K562 (cell line): ENCODE measurements around the gene TMCC1. TPM values are rescaled to one million over a fixed set of nuclear protein-coding genes. Genes with fewer than 3 reads are reported as not detected.

Experiments
- ARID1B ChIP-seq: fragments of 450-650 bp; IDR thresholded peaks from 2 replicates; pipeline ENCODE4 v1.6.1; 2016; ENCODE audit warnings: antibody characterized with exemption, mild to moderate bottlenecking, inconsistent platforms
- MTA1 ChIP-seq: fragments of 450-650 bp; IDR thresholded peaks from 2 replicates; pipeline ENCODE4 v1.6.1; 2017; ENCODE audit warnings: borderline replicate concordance
- NCOA1 ChIP-seq: fragments of 450-650 bp; IDR thresholded peaks from 2 replicates; pipeline ENCODE4 v1.6.1; 2016; ENCODE audit warnings: low read depth
- NFXL1 ChIP-seq: fragments of 450-650 bp; formaldehyde crosslinking; IDR thresholded peaks from 2 replicates; pipeline ENCODE4 v1.4.0; 2021; ENCODE audit warnings: mild to moderate bottlenecking
- POLR2B ChIP-seq: fragments of 450-650 bp; IDR thresholded peaks from 2 replicates; pipeline ENCODE4 v1.6.1; 2018; ENCODE audit warnings: low read depth; ENCODE audit not compliant: partially characterized antibody
- PRMT5 ChIP-seq: sonication (generic); formaldehyde crosslinking; IDR thresholded peaks from 2 replicates; pipeline ENCODE4 v1.5.0; 2020; ENCODE audit warnings: missing genetic modification reagents
- PTTG1 ChIP-seq: fragments of 450-650 bp; IDR thresholded peaks from 2 replicates; pipeline ENCODE4 v1.6.1; 2016; ENCODE audit warnings: low read depth, mild to moderate bottlenecking, missing genetic modification characterization, missing compliant biosample characterization
- SIRT6 ChIP-seq: IDR thresholded peaks from one replicate; pipeline ENCODE4 v1.6.1; 2012; ENCODE audit warnings: low read depth, mild to moderate bottlenecking, control low read depth, inconsistent platforms, low read length, moderate library complexity
- SMARCA4 ChIP-seq: fragments of 450-650 bp; IDR thresholded peaks from 2 replicates; pipeline ENCODE4 v1.6.1; 2016
- polyA plus RNA-seq, 8 experiments: library from polyadenylated mRNA; depleted of rRNA in 4 of 8; stranded (reverse) in 5 of 8; unstranded in 3 of 8; fragments of >200 nt; fragmentation: Nextera tagmentation in 2 of 8; fragmentation: Illumina TruSeq in 1 of 8; extraction: Ambion mirVana in 2 of 8; extraction: Trizol in 1 of 8; gene quantifications; 2 replicates each; pipeline versions ENCODE4 v1.2.1 to v1.2.3, GENCODE V29; 2011 to 2014; ENCODE audit warnings: inconsistent platforms in 1 of 8, missing spikeins in 1 of 8
- total RNA-seq, 7 experiments: library from RNA; depleted of rRNA in 6 of 7; stranded (reverse); fragments of >200 nt in 6 of 7; fragmentation: Illumina TruSeq in 2 of 7; extraction: Trizol in 2 of 7; gene quantifications; 2 replicates each; pipeline versions ENCODE4 v1.2.1 to v1.2.3, GENCODE V29; 2011 to 2021; ENCODE audit warnings: low replicate concordance in 1 of 7
- TF ChIP-seq, protein P1 (sequence below): fragments of 450-650 bp; formaldehyde crosslinking; conservative IDR thresholded peaks from 2 replicates; pipeline ENCODE4 v1.4.0; 2022; ENCODE audit warnings: mild to moderate bottlenecking, missing genetic modification characterization
- TF ChIP-seq, protein P2 (sequence below), 2 experiments: fragments of 450-650 bp in 1 of 2; sonication (generic) in 1 of 2; formaldehyde crosslinking in 1 of 2; IDR thresholded peaks; 2 replicates each; pipeline versions ENCODE4 v1.7.1 to v1.9.0; 2016 to 2022; ENCODE audit warnings: inconsistent platforms in 1 of 2, mild to moderate bottlenecking in 1 of 2, missing genetic modification reagents in 1 of 2
- TF ChIP-seq, protein P3 (sequence below), 2 experiments: fragments of 450-650 bp; IDR thresholded peaks; 2 replicates each; pipeline ENCODE4 v1.6.1; 2016

Gene TMCC1
- total and polyA plus RNA-seq, 9 of the 15 experiments (the other 6 are each of a cell fraction or from before 2014, with no cell fraction given), result 0.89 to 8.7 (median 4.0) TPM

DNA sequence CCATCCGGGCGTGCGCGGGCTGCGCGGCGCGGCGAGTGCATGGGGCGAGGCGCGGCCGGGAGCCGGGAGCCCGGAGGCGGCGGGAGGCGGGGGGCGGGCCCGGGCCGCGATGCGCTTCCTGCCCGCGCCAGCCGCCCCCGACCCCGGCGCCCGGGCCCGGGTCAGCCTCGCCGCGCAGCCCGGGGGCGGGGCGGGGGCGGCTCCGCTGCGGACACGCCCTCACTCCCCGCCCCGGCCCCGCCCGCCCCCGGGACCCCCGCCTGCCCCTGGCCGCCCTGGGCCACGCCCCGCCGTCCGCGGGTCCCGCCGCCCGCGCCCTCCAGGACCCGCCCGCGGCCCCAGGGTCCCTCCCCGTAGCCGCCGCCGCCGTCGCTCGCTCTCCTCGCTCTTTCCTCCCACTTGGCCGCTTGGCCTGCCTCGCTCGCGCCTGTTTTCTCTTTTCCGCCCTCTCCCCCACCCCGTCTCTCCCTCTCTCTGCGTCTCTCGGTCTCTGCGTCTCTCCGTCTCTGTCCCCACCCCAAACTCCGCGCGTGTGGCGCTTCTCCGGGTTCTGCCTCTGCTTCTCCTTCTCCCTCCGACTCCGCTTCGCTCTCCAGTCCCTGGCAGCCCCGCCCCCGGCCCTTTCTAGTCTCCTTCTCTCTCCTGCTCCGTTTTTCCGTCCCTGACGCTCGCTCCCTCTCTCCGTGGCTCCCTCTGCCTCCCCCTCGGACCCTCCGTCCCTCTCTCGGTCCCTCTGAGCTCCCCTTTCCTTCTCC lies 286.7 kb downstream of the TMCC1 start, which contains the start of gene PLXND1 (continued):
- TF ChIP-seq, protein P1, sequence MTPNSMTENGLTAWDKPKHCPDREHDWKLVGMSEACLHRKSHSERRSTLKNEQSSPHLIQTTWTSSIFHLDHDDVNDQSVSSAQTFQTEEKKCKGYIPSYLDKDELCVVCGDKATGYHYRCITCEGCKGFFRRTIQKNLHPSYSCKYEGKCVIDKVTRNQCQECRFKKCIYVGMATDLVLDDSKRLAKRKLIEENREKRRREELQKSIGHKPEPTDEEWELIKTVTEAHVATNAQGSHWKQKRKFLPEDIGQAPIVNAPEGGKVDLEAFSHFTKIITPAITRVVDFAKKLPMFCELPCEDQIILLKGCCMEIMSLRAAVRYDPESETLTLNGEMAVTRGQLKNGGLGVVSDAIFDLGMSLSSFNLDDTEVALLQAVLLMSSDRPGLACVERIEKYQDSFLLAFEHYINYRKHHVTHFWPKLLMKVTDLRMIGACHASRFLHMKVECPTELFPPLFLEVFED (CRISPR knock-in tag), result peak; percentile 4; the same call in 1 of the 2 replicates
- 0 out of 2 replicates have a peak, but pooled peaks have one; percentile 24 for TF ChIP-seq NCOA1
- TF ChIP-seq NFXL1 (CRISPR knock-in tag), result no peak
- TF ChIP-seq SIRT6, result no peak
- TF ChIP-seq, protein P2, sequence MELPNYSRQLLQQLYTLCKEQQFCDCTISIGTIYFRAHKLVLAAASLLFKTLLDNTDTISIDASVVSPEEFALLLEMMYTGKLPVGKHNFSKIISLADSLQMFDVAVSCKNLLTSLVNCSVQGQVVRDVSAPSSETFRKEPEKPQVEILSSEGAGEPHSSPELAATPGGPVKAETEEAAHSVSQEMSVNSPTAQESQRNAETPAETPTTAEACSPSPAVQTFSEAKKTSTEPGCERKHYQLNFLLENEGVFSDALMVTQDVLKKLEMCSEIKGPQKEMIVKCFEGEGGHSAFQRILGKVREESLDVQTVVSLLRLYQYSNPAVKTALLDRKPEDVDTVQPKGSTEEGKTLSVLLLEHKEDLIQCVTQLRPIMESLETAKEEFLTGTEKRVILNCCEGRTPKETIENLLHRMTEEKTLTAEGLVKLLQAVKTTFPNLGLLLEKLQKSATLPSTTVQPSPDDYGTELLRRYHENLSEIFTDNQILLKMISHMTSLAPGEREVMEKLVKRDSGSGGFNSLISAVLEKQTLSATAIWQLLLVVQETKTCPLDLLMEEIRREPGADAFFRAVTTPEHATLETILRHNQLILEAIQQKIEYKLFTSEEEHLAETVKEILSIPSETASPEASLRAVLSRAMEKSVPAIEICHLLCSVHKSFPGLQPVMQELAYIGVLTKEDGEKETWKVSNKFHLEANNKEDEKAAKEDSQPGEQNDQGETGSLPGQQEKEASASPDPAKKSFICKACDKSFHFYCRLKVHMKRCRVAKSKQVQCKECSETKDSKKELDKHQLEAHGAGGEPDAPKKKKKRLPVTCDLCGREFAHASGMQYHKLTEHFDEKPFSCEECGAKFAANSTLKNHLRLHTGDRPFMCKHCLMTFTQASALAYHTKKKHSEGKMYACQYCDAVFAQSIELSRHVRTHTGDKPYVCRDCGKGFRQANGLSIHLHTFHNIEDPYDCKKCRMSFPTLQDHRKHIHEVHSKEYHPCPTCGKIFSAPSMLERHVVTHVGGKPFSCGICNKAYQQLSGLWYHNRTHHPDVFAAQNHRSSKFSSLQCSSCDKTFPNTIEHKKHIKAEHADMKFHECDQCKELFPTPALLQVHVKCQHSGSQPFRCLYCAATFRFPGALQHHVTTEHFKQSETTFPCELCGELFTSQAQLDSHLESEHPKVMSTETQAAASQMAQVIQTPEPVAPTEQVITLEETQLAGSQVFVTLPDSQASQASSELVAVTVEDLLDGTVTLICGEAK (IDR thresholded peaks at IDR 0.05), result 0 out of 2 replicates have a peak, but pooled peaks have one; percentile 33
- TF ChIP-seq, protein P2 (CRISPR knock-in tag; IDR thresholded peaks at IDR 0.05), result no peak
- peak; percentile 52 for TF ChIP-seq SMARCA4
- TF ChIP-seq, protein P3, sequence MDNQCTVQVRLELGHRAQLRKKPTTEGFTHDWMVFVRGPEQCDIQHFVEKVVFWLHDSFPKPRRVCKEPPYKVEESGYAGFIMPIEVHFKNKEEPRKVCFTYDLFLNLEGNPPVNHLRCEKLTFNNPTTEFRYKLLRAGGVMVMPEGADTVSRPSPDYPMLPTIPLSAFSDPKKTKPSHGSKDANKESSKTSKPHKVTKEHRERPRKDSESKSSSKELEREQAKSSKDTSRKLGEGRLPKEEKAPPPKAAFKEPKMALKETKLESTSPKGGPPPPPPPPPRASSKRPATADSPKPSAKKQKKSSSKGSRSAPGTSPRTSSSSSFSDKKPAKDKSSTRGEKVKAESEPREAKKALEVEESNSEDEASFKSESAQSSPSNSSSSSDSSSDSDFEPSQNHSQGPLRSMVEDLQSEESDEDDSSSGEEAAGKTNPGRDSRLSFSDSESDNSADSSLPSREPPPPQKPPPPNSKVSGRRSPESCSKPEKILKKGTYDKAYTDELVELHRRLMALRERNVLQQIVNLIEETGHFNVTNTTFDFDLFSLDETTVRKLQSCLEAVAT (IDR thresholded peaks at IDR 0.05), result peak in 1 of 2 experiments; percentile 71; a peak in 2 of 4 replicates
- no peak for TF ChIP-seq PTTG1 (tag)
- TF ChIP-seq POLR2B, result peak; percentile 29
- peak; percentile 47 for TF ChIP-seq ARID1B
- no peak for TF ChIP-seq PRMT5 (CRISPR knock-in tag)
- 0 out of 2 replicates have a peak, but pooled peaks have one; percentile 37 for TF ChIP-seq MTA1
